ENCODE results near the gene KPNA5.
A peak's percentile ranks its signal among the peaks of the same experiment; 100 is the strongest.
"Not testable (repeated sequence)": the region's sequence is repeated elsewhere in the genome, so short reads cannot be mapped to it uniquely, and the experiment has no call there.

The KPNA5 gene

DNA sequence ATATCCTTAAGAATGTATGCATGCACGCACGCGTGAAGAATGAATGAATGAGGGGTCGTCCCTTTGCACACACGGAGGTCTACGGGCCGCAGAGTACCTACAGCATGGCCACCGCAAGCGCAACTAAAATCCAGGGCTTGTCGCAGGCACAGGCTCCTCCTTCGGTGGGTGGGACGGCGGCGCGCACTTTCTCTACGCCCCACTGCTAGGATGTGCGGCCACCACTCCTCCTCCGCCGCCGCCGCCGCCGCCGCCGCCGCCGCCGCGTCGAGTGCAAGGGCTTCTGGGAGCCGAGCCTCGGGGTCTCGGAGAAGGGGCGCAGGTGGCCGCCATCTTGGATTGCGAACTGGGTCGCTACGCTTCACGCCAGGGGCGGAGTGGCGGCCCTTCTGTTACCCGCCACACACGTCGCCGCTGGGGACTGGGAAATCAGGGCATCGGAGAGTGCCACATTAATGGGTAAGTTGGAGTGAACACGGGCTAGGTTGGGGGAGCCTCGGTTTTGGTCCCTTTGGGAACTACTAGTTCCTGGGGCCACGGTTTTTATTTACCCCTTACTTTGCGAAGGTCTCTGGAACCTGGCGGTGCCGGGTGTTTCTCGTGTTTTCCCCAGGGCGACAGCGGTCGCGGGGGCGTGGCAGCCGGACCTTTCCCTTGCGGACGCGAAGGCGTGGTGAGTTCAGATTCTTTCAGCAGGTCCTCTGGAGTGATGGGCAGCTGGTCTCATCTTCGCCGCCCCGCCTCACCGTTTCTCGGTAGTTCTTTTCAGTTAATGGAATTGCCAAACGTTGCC is at the start of gene KPNA5:
KPNA5 (plus strand) TSS at position 332 of the 793 bp plus-strand sequence; CDS start at position 456, 124 bp downstream.
- DNase-seq, result peak; percentile 96

DNA sequence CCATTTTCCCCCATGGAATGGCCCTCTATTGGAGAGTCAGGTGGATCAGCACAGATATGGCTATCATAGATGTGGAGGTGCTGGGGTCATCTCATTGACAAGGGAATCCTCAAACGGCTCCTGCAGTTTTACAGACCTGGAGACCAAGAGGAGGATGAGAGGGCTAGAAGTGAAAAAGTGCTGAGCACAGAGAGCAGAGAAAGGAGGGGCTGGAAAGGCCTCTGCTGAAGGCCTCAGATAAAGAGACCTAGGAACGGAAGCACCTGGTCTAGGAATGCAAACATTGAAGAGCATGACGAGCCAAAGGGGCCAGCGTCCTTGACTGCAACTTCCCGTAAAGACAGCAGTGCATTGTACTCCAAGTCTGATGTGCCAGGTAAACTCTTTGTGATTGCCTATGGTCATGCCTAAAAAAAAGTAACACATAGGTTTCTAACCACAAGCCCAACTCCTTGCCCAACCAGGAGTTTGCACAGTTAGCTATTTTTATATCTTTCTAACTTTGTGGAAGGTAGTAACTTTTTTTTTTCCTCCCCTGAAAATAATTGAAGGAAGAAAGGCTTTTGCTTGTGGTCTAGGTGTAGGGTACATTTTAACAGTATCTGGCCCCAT is 49.5 kb upstream of the KPNA5 start:
- no peak for DNase-seq

DNA sequence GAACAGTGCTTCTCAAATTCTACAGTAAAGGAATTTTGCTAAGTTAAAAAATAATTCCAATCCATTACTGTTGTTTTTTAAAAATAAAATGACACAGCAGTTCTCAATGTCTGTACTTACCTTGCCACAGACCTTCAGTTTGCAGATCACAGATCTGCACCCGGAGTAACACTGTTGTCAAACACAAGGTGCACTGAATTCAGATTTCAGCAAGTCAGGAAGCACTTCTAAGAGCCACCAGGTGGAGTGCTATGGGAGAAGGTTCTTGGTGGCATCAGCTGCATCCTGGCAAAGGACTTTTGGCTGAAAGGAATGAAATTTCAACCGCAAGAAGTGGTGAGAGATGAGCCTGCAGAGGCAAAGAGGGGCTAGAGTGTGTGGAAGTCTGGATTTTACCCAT is 47.3 kb upstream of the KPNA5 start:
- DNase-seq, result no peak

DNA sequence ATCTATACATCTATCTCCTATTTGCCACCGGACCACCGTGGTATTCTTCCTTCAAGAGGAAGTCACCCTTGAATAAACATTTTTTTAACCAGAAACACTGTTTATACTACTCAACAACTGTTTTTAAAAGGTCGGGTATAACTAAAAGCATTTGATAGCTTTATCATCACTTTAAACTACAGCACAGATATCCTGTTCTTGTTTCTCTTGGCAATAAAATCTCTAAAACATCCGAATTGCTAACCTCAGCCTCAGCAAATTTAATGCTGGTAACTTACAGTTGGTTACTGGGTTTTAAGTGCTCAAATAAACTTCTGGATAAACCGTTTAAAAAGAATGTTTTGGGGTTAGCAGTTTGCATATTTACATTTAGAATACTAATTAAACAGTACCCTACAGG is 32.9 kb upstream of the KPNA5 start:
- no peak for DNase-seq

DNA sequence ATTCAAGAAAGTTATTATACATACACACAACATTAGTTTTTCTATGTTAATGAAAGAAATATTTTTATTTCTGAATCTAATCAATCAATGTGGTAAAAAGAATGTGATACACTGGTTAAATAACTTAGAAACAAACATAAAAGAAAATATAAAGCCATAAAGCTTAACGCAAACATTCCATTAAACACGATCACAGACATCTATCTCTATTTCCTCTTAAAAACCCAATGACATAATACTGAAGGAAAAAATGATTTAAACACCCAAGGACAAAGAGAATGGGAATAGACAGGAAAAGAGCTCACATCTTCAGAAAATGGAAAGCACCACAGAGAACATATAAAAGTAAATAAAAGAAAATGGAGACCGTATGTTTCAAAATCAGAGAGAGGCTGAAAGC is 31.9 kb upstream of the KPNA5 start:
- DNase-seq, result no peak

DNA sequence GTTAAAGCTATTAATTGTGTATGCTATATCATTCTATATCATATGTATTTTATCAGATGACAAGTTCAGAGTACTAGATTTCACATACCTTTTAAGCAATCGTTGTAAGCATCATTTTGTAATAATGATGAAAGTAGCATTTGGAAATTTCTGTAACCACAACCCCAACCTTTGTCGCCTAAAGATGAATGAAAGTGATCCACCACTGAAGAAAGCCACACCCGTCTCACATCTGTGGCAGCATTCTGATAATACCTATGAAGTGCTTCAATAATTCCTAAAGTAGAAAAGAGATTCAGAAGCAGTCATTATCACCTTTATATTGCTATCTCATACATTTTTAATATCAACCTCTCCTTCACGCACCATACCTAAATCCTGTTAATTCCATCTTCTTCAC is 29.1 kb upstream of the KPNA5 start:
- no peak for DNase-seq

DNA sequence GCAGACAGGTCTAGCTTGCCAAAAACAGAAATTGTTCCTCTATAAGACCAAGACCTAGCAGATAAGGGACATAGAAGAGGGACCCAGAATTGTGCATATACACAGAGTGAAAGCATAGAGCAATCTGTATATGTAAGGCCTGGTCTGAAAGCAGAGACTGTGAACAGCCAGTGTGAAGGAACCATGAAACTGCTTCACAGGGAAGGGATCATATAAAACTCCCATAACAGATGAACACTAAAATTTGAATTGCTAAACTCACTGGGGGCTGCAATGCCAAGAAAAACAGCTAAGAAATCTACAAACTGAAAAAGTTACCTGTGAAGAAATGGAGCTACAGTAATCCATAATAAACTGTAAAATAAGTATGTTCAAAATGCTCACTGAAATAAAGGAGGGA is 19.4 kb upstream of the KPNA5 start:
- no peak for DNase-seq

DNA sequence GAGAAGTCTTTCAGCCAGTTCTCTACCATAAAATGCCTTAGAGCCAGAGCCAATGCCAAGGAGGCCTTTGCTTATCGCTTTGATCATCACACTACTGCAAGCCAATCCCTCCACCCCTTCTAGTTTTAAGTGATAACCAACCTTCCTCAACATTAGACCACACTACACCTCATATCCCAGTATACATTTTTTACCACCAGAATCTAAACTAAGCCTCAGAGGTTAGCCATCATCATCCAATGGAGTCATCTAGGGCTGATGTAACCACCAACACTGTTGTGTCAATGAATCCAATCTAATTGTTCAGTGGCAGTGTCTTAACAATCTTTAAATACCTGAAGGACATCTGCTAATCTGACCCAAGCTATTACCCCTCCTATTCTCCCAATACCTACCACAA is 18.8 kb upstream of the KPNA5 start:
- DNase-seq, result no peak

DNA sequence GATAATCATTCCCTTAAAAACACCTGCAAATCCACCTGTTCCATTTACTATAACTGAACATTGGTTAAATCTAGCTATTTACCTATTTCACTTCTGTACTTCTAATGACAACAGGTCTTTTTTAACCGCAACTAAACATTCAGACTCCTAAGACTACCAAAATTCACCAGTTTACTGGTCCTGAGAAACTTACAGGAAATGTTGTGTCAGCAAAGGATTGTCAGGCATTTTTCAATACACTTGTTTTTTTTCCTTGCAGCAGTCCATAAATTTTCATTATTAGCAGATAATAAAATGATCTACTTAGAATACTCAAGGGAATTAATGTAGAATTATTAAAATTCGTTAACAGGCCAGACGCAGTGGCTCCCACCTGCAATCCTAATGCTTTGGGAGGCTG is 17.7 kb upstream of the KPNA5 start:
- DNase-seq, result no peak

DNA sequence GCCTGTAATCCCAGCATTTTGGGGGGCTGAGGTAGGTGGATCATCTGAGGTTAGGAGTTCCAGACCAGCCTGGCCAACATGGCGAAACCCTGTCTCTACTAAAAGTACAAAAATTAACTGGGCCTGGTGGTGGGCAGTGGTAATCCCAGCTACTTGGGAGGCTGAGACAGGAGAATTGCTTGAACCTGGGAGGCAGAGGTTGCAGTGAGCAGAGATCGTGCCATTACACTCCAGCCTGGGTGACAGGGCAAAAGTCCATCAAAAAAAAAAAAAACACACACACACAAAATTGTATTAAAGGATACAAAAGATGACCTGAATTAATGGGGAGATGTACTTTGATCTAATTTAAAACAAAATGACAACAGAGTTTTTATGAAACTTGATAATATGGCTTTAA is 16.8 kb upstream of the KPNA5 start:
- not testable (repeated sequence) for DNase-seq

DNA sequence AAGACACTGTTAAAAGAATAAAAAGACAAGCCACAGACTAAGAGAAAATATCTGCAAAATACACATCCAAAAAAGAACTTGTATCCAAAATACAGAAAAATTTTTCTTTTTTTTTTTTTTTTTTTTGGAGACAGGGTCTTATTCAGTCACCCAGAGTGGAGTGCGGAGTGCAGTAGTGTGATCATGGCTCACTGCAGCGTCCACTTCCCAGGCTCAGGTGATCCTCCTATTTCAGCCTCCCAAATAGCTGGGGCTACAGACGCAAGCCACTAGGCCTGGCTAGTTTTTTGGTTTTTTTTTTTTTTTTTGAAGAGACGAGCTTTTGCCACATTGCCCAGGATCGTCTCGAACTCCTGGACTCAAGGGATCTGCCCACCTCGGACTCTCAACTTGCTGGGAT is 15.5 kb upstream of the KPNA5 start:
- DNase-seq, result no peak

DNA sequence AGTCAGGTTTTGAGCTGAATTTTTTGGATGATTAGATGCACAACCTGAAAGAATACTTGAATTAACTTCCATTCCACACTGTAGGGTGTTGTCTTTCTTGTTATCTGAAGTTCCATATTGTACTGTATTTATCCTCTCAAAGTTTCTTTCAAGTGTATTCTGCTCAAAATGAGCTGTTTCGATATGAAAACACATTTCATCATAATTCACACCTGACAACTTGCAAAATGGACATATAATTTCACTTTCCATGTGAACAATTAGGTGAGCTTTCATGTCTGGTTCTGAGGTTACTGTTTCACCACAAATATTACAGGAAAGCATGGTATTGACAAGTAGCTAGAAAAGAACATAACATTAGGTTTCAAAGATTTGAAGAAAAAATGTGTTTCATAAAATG is 14.1 kb upstream of the KPNA5 start:
- DNase-seq, result no peak

DNA sequence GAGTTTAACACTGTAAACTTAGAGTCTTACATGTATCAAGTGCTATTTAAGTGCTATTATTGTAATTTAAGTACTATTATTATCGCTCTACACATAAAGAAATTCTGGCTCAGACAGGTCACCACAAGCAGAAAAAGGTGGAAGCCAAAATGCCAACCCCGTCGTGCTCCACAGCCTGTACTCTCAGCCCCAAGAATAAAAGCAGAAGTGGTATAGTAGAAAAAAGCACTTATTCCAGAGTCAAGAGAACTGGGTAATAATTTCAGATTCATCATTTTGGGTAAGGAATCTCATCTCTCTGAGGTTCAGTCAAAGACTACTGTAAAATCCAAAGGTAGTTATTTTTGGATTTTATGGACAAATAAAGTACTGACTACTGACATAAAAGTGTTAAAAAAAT is 13.4 kb upstream of the KPNA5 start:
- DNase-seq, result no peak

DNA sequence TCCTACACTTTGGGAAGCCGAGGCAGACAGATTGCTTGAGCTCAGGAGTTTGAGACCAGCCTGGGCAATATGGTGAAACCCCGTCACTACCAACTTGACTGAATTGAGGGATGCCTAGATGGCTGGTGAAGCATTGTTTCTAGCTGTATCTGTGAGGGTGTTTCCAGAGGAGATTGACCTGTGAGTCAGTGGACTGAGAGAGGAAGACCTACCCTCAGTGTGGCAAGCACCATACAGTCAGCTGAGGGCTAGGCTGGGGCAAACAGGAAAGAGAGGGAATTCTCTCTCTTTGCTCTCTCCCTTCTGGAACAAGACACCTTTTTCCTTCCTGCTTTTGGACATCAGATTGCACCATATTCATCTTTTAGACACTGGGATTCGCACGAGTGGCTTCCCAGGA is 8.7 kb upstream of the KPNA5 start:
- no peak for DNase-seq

DNA sequence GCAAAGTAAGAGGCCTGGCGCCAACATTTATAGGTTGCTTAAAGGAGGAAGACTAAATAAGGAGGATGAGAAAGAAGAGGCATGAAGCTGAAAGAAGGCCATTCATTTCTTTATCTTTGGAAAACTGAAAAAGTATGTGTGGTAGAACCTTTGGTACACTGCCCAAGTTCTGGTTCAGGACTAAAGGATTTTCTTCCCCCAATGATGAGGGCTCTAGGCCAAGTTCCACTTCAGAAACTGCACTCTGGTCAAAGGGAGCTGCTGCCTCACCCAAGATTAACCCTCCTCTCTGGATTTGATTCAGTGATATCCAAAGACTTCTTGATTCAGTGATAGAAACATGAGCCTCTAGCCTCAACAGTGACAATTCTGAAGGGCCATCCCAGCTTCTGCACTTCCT is 5.0 kb upstream of the KPNA5 start:
- DNase-seq, result no peak

DNA sequence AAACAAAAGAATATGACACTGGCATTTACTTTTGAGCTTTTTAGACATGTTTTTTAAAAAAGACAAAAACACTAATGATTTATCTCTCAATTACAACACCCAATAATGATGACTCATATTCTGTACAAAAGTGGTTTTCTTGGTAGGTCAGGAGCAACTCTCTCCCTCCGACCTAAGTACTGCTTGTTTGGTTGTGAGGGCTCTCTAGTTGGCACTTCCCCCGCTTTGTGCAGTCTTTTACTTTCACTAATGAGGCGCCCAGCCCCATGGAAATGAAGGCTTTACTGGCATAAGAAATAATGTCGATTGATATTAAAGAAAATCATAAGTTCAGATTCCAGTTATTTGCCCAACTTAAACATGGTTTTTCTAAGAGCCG is 1.3 kb downstream of the KPNA5 start:
- DNase-seq, result peak; percentile 74

DNA sequence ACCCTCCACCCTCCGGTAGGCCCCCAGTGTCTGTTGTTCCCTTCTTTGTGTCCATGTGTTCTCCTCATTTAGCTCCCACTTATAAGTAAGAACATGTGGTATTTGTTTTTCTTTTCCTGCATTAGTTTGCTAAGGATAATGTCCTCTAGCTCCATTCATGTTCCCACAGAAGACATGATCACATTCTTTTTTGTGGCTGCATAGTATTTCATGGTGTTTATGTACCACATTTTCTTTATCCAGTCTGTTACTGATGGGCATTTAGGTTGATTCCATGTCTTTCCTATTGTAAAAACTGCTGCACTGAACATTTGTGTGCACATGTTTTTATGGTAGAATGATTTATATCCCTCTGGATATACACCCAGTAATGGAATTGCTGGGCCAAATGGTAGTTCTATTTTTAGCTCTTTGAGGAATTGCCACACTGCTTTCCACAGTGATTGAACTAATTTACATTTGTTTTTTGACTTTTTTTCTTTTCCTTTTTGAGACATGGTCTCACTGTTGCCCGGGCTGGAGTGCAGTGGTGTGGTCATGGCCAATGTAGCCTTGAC is 4.5 kb downstream of the KPNA5 start:
- DNase-seq, result no peak

DNA sequence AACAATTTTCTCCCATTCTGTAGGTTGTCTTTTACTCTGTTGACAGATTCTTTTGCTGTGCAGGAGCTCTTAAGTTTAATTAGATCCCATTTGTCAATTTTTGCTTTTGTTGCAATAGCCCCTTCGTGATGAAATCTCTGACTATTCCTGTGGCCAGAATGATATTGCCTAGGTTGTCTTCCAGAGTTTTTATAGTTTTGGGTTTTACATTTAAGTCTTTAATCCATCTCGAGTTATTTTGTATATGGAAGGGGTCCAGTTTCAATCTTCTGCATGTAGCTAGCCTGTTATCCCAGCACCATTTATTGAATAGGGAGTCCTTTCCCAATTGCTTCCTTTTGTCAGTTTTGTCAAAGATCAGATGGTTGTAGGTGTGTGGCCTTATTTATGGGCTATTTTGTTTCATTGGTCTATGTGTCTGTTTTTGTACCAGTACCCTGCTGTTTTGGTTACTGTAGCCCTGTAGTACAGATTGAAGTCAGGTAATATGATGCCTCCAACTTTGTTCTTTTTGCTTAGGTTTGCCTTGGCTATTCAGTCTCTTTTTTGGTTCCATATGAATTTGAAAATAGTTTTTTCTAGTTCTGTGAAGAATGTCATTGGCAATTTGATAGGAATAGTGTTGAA is 5.6 kb downstream of the KPNA5 start:
- not testable (repeated sequence) for DNase-seq

DNA sequence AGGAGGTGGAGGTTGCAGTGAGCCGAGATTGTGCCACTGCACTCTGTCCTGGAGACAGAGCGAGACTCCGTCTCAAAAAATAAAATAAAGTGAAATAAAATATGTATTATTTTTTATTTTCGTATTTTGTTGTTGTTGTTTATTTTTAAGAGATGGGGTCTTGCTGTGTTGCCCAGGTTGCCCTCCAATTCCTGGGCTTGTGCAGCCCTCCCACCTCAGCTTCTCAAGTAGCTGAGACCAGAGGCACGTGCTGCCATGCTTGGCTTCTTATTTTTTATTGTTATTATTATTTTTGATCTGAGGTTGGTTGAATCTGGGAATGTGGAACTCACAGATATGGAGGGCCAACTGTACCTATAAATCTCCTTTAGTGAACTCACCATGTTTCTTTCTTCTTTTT is 10.1 kb downstream of the KPNA5 start:
- no peak for DNase-seq

DNA sequence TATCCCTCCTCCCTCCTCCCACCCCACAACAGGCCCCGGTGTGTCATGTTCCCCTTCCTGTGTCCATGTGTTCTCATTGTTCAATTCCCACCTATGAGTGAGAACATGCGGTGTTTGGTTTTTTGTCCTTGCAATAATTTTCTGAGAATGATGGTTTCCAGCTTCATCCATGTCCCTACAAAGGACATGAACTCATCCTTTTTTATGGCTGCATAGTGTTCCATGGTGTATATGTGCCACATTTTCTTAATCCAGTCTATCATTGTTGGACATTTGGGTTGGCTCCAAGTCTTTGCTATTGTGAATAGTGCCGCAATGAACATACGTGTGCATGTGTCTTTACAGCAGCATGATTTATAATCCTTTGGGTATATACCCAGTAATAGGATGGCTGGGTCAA is 11.9 kb downstream of the KPNA5 start:
- DNase-seq, result not testable (repeated sequence)

DNA sequence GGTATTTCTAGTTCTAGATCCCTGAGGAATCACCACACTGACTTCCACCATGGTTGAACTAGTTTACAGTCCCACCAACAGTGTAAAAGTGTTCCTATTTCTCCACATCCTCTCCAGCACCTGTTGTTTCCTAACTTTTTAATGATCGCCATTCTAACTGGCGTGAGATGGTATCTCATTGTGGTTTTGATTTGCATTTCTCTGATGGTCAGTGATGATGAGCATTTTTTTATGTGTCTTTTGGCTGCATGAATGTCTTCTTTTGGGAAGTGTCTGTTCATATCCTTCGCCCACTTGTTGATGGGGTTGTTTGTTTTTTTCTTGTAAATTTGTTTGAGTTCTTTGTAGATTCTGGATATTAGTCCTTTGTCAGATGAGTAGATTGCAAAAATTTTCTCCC is 12.3 kb downstream of the KPNA5 start:
- DNase-seq, result not testable (repeated sequence)

DNA sequence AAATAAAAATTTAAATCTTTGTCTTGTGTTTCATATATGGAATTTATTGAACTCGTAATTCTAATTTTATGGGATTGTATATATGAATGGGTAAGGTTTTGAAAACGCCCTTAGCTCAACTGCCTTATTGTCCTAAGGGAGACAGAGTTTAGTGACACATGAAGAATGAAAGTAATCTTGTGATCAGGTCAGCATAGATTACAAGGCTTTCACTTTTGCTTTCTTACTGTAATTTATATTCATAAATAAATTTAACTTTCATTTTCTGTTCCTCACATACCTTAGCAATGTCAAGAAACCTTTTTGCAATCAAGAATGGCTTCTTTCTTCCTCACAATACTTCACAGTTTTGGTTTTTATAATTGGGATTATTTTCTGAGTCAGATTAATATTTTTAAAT is 14.4 kb downstream of the KPNA5 start:
- DNase-seq, result no peak

DNA sequence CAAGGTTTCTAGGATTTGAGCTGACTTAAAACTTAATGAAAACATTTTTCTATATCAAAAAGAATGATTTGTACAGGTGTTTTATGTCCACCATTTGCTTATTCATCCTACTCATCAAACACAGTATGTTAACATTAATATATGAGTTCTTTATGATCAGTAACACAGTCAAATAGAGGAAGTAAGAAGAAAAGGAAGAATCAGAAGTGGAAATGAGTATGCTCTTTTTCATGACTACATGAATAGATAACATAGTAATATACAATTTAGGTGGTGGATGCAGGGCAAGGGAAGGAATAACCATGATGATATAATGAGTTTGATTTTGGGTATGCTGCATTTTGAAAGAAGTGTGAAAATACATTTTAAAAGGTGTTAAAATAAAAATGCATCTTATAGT is 16.5 kb downstream of the KPNA5 start:
- no peak for DNase-seq

DNA sequence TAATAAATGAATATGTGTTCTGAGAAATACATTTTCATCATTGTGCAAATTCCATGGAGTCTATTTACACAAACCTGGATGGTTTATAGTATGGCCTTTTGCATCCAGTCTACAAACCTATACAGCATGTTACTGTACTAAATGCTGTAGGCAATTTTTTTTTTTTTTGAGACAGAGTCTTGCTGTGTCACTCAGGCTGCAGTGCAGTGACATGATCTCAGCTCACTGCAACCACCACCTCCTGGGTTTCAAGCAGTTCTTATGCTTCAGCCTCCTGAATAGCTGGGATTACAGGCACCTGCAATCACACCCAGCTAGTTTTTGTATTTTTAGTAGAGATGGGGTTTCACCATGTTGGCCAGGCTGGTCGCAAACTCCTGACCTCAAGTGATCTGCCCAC is 22.9 kb downstream of the KPNA5 start:
- not testable (repeated sequence) for DNase-seq

Measured in activated effector memory CD4-positive, alpha-beta T cell treated with anti-CD3 and anti-CD28 coated beads, Interleukin-2, amount 50 U/mL, for 16 hours (primary cell).